Measurements from ENCODE around the gene SLC9A8. TPM values are rescaled to one million over a fixed set of nuclear protein-coding genes. Genes with fewer than 3 reads are reported as not detected.

Gene SLC9A8
- total RNA-seq, 1 experiment from 2014 or later: 6.7 TPM

- Histone ChIP-seq H2AFZ (ENCODE audit: low read depth, low read length, poor library complexity, severe bottlenecking) (no peak overlapping the region), H3K27me3 (ENCODE audit: insufficient read depth, low read length) (no peaks in the 10 kb centered on the region), H3K36me3 (ENCODE audit: control insufficient read depth in 1 of 2, insufficient read depth in 2 of 2, low read length in 2 of 2) (peaks cover 6 to 12% of the 10 kb centered on the region in 2 experiments; a peak in 3 of 4 replicates), H3K27ac (ENCODE audit: low read depth, low read length) (no peak overlapping the region), H3K4me1 (ENCODE audit: control insufficient read depth in 1 of 2, insufficient read depth in 2 of 2, low read length in 2 of 2) (no peaks in the 10 kb centered on the region), H3K9ac (ENCODE audit: low read length) (no peak overlapping the region), H3K4me3 (replicated peaks in 1 of 2; ENCODE audit: low read depth in 1 of 2, low read length in 2 of 2) (no peak overlapping the region), H3K9me3 (ENCODE audit: control insufficient read depth in 1 of 2, insufficient read depth in 1 of 2, low read depth in 1 of 2, low read length in 2 of 2) (no peaks in the 10 kb centered on the region), H3K4me2 (ENCODE audit: low read length) (no peak overlapping the region), H3K79me2 (ENCODE audit: insufficient read depth, low read length) (no peaks in the 10 kb centered on the region), H4K20me1 (ENCODE audit: insufficient read depth) (no peaks in the 10 kb centered on the region), H3K9me2 (ENCODE audit: insufficient read depth) (no peaks in the 10 kb centered on the region)
- RAD21 ChIA-PET (ENCODE audit: low non-redundant PET in 1 of 2, low total read pairs in 2 of 2, uncharacterized antibody in 2 of 2, unreplicated experiment in 2 of 2): interaction anchor here in 1 of 2 experiments (1.1 kb wide), 1 partner anchor 234 kb away, joined by 4 read pairs; no protein-coding TSS in a partner anchor
- CTCF ChIA-PET: interaction anchor here (2.1 to 2.8 kb wide), 3 partner anchors 226 to 303 kb away, joined by 6 to 11 read pairs (median 10); no protein-coding TSS in a partner anchor
- intact Hi-C loops (cut with micrococcal nuclease): loop anchor here (10.0 kb wide), 1 partner anchor 510 kb away; no protein-coding TSS in a partner anchor
- DNase-seq (ENCODE audit: low read depth, low spot score): no peak
- TF ChIP-seq POLR2A (IDR thresholded peaks at IDR 0.05; ENCODE audit: borderline replicate concordance, extremely low read depth, insufficient read depth, insufficient read length) (no peak), SP1 (IDR thresholded peaks at IDR 0.05; ENCODE audit: low read depth) (no peak), ZFX (IDR thresholded peaks at IDR 0.05) (no peak), YY1 (IDR thresholded peaks at IDR 0.05; ENCODE audit: extremely low read depth, insufficient replicate concordance, low read depth, low read length) (no peak), ZBTB33 (IDR thresholded peaks at IDR 0.05; ENCODE audit: extremely low read depth, insufficient replicate concordance, low read length) (no peak), CTCF (IDR thresholded peaks at IDR 0.05 in 2 of 3, conservative IDR thresholded peaks at IDR 0.05 in 1 of 3; ENCODE audit: borderline replicate concordance in 1 of 3, insufficient read depth in 1 of 3, low read depth in 2 of 3, low read length in 2 of 3) (no peak), EGR1 (IDR thresholded peaks at IDR 0.05; ENCODE audit: low read depth) (no peak), SRF (IDR thresholded peaks at IDR 0.05; ENCODE audit: low read depth) (no peak), CEBPB (IDR thresholded peaks at IDR 0.05; ENCODE audit: low read depth) (no peak), TCF7L2 (IDR thresholded peaks at IDR 0.05; ENCODE audit: borderline replicate concordance, extremely low read depth, insufficient read depth, insufficient read length) (no peak), ZNF274 (IDR thresholded peaks at IDR 0.05; ENCODE audit: low read depth, low read length) (no peak), JUND (IDR thresholded peaks at IDR 0.05) (no peak), ATF3 (IDR thresholded peaks at IDR 0.05) (no peak), MAX (IDR thresholded peaks at IDR 0.05) (no peak), SIN3A (IDR thresholded peaks at IDR 0.05; ENCODE audit: low read depth) (no peak), EZH2phosphoT487 (IDR thresholded peaks at IDR 0.05; ENCODE audit: borderline replicate concordance) (no peak)
- ATAC-seq: no peak
- POLR2A ChIA-PET: no interaction called here
- no TSS peak for BruUV-seq (replicated peaks)
Measured at GRCh38 chr20:49845060-49845459, 32.4 kb downstream of the SLC9A8 start.
